Lower lobe of right lung (tissue), 2 donors: ENCODE measurements around the gene MLLT10. TPM values are rescaled to one million over a fixed set of nuclear protein-coding genes. Genes with fewer than 3 reads are reported as not detected.

Experiments
- ATAC-seq, 2 donors: fragments of 200-7000 bp; cut with Tn5 transposase; one replicate each; pipeline ENCODE4 v1.9.1; 2020 to 2022; ENCODE audit warnings: mild to moderate bottlenecking in 2 of 2, moderate library complexity in 2 of 2
- DNase-seq: peaks from one replicate; pipeline ENCODE4 v3.0.0-alpha.2; 2020
- H3K27ac ChIP-seq: fragments of 200-600 bp; one replicate; pipeline ENCODE4 v1.8.0; 2022
- H3K27me3 ChIP-seq: fragments of 200-600 bp; one replicate; pipeline ENCODE4 v1.8.0; 2022; ENCODE audit warnings: low read depth
- H3K36me3 ChIP-seq: fragments of 200-600 bp; one replicate; pipeline ENCODE4 v1.8.0; 2022; ENCODE audit warnings: mild to moderate bottlenecking
- H3K4me1 ChIP-seq: fragments of 200-600 bp; one replicate; pipeline ENCODE4 v1.8.0; 2022
- H3K4me3 ChIP-seq: fragments of 200-600 bp; one replicate; pipeline ENCODE4 v1.8.0; 2022; ENCODE audit warnings: mild to moderate bottlenecking
- H3K9me3 ChIP-seq: fragments of 200-600 bp; one replicate; pipeline ENCODE4 v1.8.0; 2022
- intact Hi-C: fragments of 100-400 bp; cut with DNase I; formaldehyde crosslinking; loops from one replicate; pipeline ENCODE4 v1.11.0; 2022
- total RNA-seq: library from RNA; stranded (reverse); fragmentation: NEBNext Ultra II Directional; extraction: Animal tissue kit (Norgen Biotek cat#: 25700); gene quantifications from one replicate; pipeline ENCODE4 v1.2.1, GENCODE V29; 2021
- TF ChIP-seq, protein P1 (sequence below): fragments of 200-600 bp; IDR thresholded peaks from one replicate; pipeline ENCODE4 v1.8.0; 2022; ENCODE audit warnings: antibody characterized with exemption, mild to moderate bottlenecking
- donor health status: DM: no; HTN: yes; CAD: no; lungs with severe emphysema.

Gene MLLT10
- total RNA-seq, 1 donor from 2014 or later, result 48.8 TPM

GRCh38 chr10:21490028-21490710 is 43.9 kb upstream of the MLLT10 start:
- ATAC-seq (no peak), DNase-seq (no peak)
- Histone ChIP-seq H3K27ac (no peak overlapping the region), H3K27me3 (peaks cover 10% of the 10 kb centered on the region), H3K9me3 (no peaks in the 10 kb centered on the region), H3K4me3 (no peak overlapping the region), H3K36me3 (no peaks in the 10 kb centered on the region), H3K4me1 (peaks cover 13% of the 10 kb centered on the region)
- intact Hi-C loops, result loop anchor here (10.0 kb wide), 1 partner anchor 115 kb away; no protein-coding TSS in a partner anchor
- TF ChIP-seq, protein P1, sequence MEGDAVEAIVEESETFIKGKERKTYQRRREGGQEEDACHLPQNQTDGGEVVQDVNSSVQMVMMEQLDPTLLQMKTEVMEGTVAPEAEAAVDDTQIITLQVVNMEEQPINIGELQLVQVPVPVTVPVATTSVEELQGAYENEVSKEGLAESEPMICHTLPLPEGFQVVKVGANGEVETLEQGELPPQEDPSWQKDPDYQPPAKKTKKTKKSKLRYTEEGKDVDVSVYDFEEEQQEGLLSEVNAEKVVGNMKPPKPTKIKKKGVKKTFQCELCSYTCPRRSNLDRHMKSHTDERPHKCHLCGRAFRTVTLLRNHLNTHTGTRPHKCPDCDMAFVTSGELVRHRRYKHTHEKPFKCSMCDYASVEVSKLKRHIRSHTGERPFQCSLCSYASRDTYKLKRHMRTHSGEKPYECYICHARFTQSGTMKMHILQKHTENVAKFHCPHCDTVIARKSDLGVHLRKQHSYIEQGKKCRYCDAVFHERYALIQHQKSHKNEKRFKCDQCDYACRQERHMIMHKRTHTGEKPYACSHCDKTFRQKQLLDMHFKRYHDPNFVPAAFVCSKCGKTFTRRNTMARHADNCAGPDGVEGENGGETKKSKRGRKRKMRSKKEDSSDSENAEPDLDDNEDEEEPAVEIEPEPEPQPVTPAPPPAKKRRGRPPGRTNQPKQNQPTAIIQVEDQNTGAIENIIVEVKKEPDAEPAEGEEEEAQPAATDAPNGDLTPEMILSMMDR, result no peak

GRCh38 chr10:21490711-21491105 is 43.3 kb upstream of the MLLT10 start:
- TF ChIP-seq, protein P1, result no peak
- Histone ChIP-seq H3K36me3 (no peaks in the 10 kb centered on the region), H3K4me3 (no peak overlapping the region), H3K9me3 (no peaks in the 10 kb centered on the region), H3K4me1 (peaks cover 15% of the 10 kb centered on the region), H3K27me3 (peaks cover 10% of the 10 kb centered on the region), H3K27ac (no peak overlapping the region)
- no peak for DNase-seq
- intact Hi-C loops, result loop anchor here (10.0 kb wide), 1 partner anchor 114 kb away; no protein-coding TSS in a partner anchor
- ATAC-seq, result no peak

- Histone ChIP-seq H3K27me3 (peaks cover 15% of the 10 kb centered on the region), H3K27ac (no peak overlapping the region), H3K4me3 (no peak overlapping the region), H3K9me3 (no peaks in the 10 kb centered on the region), H3K36me3 (no peaks in the 10 kb centered on the region), H3K4me1 (peaks cover 28% of the 10 kb centered on the region)
- DNase-seq, result no peak
- intact Hi-C loops, result loop anchor here (10.0 kb wide), 1 partner anchor 112 kb away; no protein-coding TSS in a partner anchor
- no peak for ATAC-seq
- TF ChIP-seq, protein P1, result no peak
Measured at GRCh38 chr10:21492421-21492820, 41.6 kb upstream of the MLLT10 start.

GRCh38 chr10:21493784-21494183 is 40.2 kb upstream of the MLLT10 start:
- peak overlapping the region; percentile 79 for H3K4me3 ChIP-seq
- DNase-seq (no peak), ATAC-seq (no peak)
- TF ChIP-seq, protein P1, result no peak
- H3K27ac ChIP-seq, result no peak overlapping the region
- no peaks in the 10 kb centered on the region for H3K9me3 ChIP-seq
- peaks cover 31% of the 10 kb centered on the region for H3K4me1 ChIP-seq
- peaks cover 15% of the 10 kb centered on the region for H3K27me3 ChIP-seq
- H3K36me3 ChIP-seq, result no peaks in the 10 kb centered on the region
- intact Hi-C loops, result loop anchor here (10.0 kb wide), 1 partner anchor 111 kb away; no protein-coding TSS in a partner anchor

GRCh38 chr10:21494191-21495001 is 39.6 kb upstream of the MLLT10 start:
- peak overlapping the region; percentile 79 for H3K4me3 ChIP-seq
- TF ChIP-seq, protein P1, result no peak
- H3K4me1 ChIP-seq, result peaks cover 31% of the 10 kb centered on the region
- no peaks in the 10 kb centered on the region for H3K36me3 ChIP-seq
- peak overlapping the region; percentile 40 for H3K27ac ChIP-seq
- intact Hi-C loops, result loop anchor here (10.0 kb wide), 1 partner anchor 110 kb away; no protein-coding TSS in a partner anchor
- H3K27me3 ChIP-seq, result peaks cover 21% of the 10 kb centered on the region
- ATAC-seq (peak; percentile 56 to 62), DNase-seq (peak; percentile 58)
- H3K9me3 ChIP-seq, result no peaks in the 10 kb centered on the region
